ENCODE results near the gene PPP1R12A. TPM values are rescaled to one million over a fixed set of nuclear protein-coding genes. Genes with fewer than 3 reads are reported as not detected.

Gene PPP1R12A
- total RNA-seq, 1 donor from 2014 or later = 86.7 TPM

DNA sequence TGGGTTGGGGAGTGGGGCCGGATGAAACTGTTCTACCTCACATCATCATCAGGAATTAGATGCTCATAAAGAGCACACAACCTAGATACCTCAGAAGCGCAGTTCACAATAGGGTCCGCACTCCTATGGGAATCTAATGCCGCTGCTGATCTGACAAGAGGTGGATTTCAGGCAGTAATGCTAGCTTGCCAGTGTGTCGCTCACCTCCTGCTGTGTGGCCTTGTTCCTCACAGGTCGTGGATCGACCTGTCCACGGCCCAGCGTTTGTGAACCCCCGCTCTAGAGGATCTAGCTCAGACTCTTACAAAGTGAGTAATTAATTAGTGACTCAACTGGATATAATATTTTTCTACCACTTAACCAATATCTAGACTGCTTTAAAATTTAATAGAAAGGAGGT, 5.8 kb downstream of the PPP1R12A start:
- peak; percentile 65 for DNase-seq (ENCODE audit: low spot score)
- no peak overlapping the region for H3K9ac ChIP-seq

DNA sequence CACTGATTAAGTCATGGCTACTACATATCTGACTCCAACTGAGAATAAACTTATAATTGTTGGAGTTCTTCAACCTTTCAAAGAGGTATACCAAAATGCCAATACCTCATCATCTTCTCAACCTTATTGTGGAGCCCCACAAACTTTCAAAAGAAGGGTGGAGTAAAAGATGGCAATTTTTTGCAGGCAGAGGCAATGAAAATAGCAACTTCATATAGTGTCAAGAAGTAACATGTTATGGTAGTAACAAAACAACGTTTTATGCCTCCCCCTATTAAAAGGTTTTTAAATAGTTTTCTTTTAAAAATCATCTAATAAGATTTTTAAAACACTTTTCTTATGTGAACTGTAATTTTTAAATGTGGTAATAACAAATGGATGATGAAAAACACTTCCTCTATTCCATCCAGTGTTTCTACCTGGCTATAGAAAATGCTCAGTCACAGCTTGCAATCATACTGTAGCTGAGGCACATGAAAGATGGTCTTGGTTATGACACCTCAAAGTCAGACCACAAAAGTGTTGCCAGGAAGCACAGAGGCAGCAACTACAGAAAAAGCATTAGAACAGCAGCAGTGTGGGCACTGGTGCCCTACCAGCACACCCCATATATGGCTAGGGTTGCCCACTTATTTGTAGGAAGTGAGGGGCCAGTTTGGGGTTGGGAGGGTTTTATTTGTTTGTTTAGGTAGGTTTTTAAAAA, 7.0 kb downstream of the PPP1R12A start:
- H3K79me2 ChIP-seq (ENCODE audit: low read depth) = peaks cover 100% of the 10 kb centered on the region
- Mint-ChIP-seq H3K9me3 (peaks cover 3% of the 10 kb centered on the region), H3K27me3 (ENCODE audit: insufficient read depth, low read depth) (no peaks in the 10 kb centered on the region), H3K36me3 (peaks cover 8% of the 10 kb centered on the region), H3K4me1 (peaks cover 15% of the 10 kb centered on the region), H3K27ac (no peak overlapping the region), H3K4me3 (no peak overlapping the region)
- no peak overlapping the region for H3K27ac ChIP-seq
- no peak overlapping the region for H3K9ac ChIP-seq
- H3K9me3 ChIP-seq (ENCODE audit: low read depth) = no peaks in the 10 kb centered on the region
- no peaks in the 10 kb centered on the region for H3F3A ChIP-seq (ENCODE audit: low read depth)
- H2AFZ ChIP-seq (replicated peaks) = no peak overlapping the region
- no peaks in the 10 kb centered on the region for H3K27me3 ChIP-seq
- TF ChIP-seq EZH2 (IDR thresholded peaks at IDR 0.05) (no peak), EZH2phosphoT487 (IDR thresholded peaks at IDR 0.05) (no peak)
- TF ChIP-seq, protein P1, sequence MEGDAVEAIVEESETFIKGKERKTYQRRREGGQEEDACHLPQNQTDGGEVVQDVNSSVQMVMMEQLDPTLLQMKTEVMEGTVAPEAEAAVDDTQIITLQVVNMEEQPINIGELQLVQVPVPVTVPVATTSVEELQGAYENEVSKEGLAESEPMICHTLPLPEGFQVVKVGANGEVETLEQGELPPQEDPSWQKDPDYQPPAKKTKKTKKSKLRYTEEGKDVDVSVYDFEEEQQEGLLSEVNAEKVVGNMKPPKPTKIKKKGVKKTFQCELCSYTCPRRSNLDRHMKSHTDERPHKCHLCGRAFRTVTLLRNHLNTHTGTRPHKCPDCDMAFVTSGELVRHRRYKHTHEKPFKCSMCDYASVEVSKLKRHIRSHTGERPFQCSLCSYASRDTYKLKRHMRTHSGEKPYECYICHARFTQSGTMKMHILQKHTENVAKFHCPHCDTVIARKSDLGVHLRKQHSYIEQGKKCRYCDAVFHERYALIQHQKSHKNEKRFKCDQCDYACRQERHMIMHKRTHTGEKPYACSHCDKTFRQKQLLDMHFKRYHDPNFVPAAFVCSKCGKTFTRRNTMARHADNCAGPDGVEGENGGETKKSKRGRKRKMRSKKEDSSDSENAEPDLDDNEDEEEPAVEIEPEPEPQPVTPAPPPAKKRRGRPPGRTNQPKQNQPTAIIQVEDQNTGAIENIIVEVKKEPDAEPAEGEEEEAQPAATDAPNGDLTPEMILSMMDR (IDR thresholded peaks at IDR 0.05) = no peak
- peaks cover 15% of the 10 kb centered on the region for H3K4me1 ChIP-seq
- no peak overlapping the region for H3K4me3 ChIP-seq
- DNase-seq (ENCODE audit: low spot score) = no peak
- H3K36me3 ChIP-seq = no peaks in the 10 kb centered on the region
- peaks cover 78% of the 10 kb centered on the region for H4K20me1 ChIP-seq (ENCODE audit: low read depth)
- no peak overlapping the region for H3K4me2 ChIP-seq

More for the DNA sequence above, 5.8 kb downstream of the PPP1R12A start:
- Mint-ChIP-seq H3K4me3 (no peak overlapping the region), H3K27me3 (ENCODE audit: insufficient read depth, low read depth) (no peaks in the 10 kb centered on the region), H3K36me3 (peaks cover 8% of the 10 kb centered on the region), H3K4me1 (peaks cover 18% of the 10 kb centered on the region), H3K27ac (no peak overlapping the region), H3K9me3 (peaks cover 3% of the 10 kb centered on the region)
- Histone ChIP-seq H3K27ac (no peak overlapping the region), H3K9me3 (ENCODE audit: low read depth) (no peaks in the 10 kb centered on the region), H4K20me1 (ENCODE audit: low read depth) (peaks cover 86% of the 10 kb centered on the region), H3F3A (ENCODE audit: low read depth) (peaks cover 5% of the 10 kb centered on the region), H3K4me2 (no peak overlapping the region), H3K4me3 (no peak overlapping the region), H3K4me1 (peaks cover 15% of the 10 kb centered on the region), H3K36me3 (no peaks in the 10 kb centered on the region), H2AFZ (replicated peaks) (no peak overlapping the region), H3K27me3 (no peaks in the 10 kb centered on the region), H3K79me2 (ENCODE audit: low read depth) (peaks cover 100% of the 10 kb centered on the region)
- TF ChIP-seq EZH2phosphoT487 (IDR thresholded peaks at IDR 0.05) = no peak
- TF ChIP-seq, protein P1 (IDR thresholded peaks at IDR 0.05) = no peak
- TF ChIP-seq EZH2 (IDR thresholded peaks at IDR 0.05) = no peak

DNA sequence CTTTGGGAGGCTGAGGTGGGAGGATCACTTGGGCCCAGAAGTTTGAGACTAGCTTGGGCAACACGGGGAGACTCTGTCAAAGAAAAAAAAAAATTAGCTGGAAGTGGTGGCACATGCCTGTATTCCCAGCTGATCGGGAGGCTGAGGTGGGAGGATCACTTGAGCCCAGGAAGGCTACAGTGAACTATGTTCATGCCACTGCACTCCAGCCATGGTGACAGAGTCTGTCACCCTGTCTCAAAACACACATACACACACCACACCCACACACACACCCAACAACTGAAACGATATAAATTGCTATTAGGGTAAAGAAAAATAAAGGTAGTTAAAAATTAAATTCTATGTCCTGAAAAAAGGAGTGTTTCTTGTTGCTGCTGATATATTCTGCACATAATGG, 7.9 kb downstream of the PPP1R12A start:
- H3K4me2 ChIP-seq = no peak overlapping the region
- Mint-ChIP-seq H3K4me1 (peaks cover 5% of the 10 kb centered on the region), H3K36me3 (peaks cover 13% of the 10 kb centered on the region), H3K9me3 (peaks cover 3% of the 10 kb centered on the region), H3K27me3 (ENCODE audit: insufficient read depth, low read depth) (no peaks in the 10 kb centered on the region), H3K4me3 (no peak overlapping the region), H3K27ac (no peak overlapping the region)
- peaks cover 5% of the 10 kb centered on the region for H3K4me1 ChIP-seq
- no peaks in the 10 kb centered on the region for H3K27me3 ChIP-seq
- H3K9me3 ChIP-seq (ENCODE audit: low read depth) = no peaks in the 10 kb centered on the region
- no peak overlapping the region for H3K9ac ChIP-seq
- TF ChIP-seq EZH2 (IDR thresholded peaks at IDR 0.05) (no peak), EZH2phosphoT487 (IDR thresholded peaks at IDR 0.05) (no peak)
- TF ChIP-seq, protein P1 (IDR thresholded peaks at IDR 0.05) = no peak
- H3K36me3 ChIP-seq = no peaks in the 10 kb centered on the region
- no peaks in the 10 kb centered on the region for H3F3A ChIP-seq (ENCODE audit: low read depth)
- DNase-seq (ENCODE audit: low spot score) = no peak
- H2AFZ ChIP-seq (replicated peaks) = no peak overlapping the region
- H3K79me2 ChIP-seq (ENCODE audit: low read depth) = peaks cover 100% of the 10 kb centered on the region
- no peak overlapping the region for H3K27ac ChIP-seq
- no peak overlapping the region for H3K4me3 ChIP-seq
- peaks cover 78% of the 10 kb centered on the region for H4K20me1 ChIP-seq (ENCODE audit: low read depth)
